ENCODE results near the gene LYSMD3.
A peak's percentile ranks its signal among the peaks of the same experiment; 100 is the strongest.

Gene LYSMD3

GRCh38 chr5:90528601-90529193, 687 bp downstream of the LYSMD3 start:
- Mint-ChIP-seq H3K4me1 (peaks cover 23% of the 10 kb centered on the region), H3K4me3 (peak overlapping the region; percentile 91 to 97), H3K27me3 (peaks cover 16% of the 10 kb centered on the region), H3K27ac (peak overlapping the region; percentile 33 to 99), H3K9me3 (no peaks in the 10 kb centered on the region)
- ATAC-seq, result peak; percentile 21
- peak in 1 of 2 donors; percentile 7 for DNase-seq

GRCh38 chr5:90519081-90519480, 10.3 kb downstream of the LYSMD3 start:
- DNase-seq (no peak), ATAC-seq (no peak)
- Mint-ChIP-seq H3K9me3 (no peaks in the 10 kb centered on the region), H3K4me1 (peaks cover 10% of the 10 kb centered on the region), H3K4me3 (no peak overlapping the region), H3K27ac (no peak overlapping the region), H3K27me3 (no peaks in the 10 kb centered on the region)

- H3K9me3 Mint-ChIP-seq, result no peaks in the 10 kb centered on the region
- DNase-seq (no peak), ATAC-seq (no peak)
Observed at GRCh38 chr5:90518661-90519060, 10.7 kb downstream of the LYSMD3 start.

GRCh38 chr5:90514520-90514919, 14.9 kb downstream of the LYSMD3 start:
- no peaks in the 10 kb centered on the region for H3K27me3 Mint-ChIP-seq
- no peak overlapping the region for H3K27ac Mint-ChIP-seq
- DNase-seq (no peak), ATAC-seq (no peak)
- H3K4me1 Mint-ChIP-seq, result peaks cover 10% of the 10 kb centered on the region
- no peaks in the 10 kb centered on the region for H3K9me3 Mint-ChIP-seq
- H3K4me3 Mint-ChIP-seq, result no peak overlapping the region

More at GRCh38 chr5:90518661-90519060, 10.7 kb downstream of the LYSMD3 start:
- H3K27ac Mint-ChIP-seq, result no peak overlapping the region
- H3K27me3 Mint-ChIP-seq, result no peaks in the 10 kb centered on the region
- H3K4me1 Mint-ChIP-seq, result peaks cover 10% of the 10 kb centered on the region
- no peak overlapping the region for H3K4me3 Mint-ChIP-seq

GRCh38 chr5:90510438-90510837, 18.9 kb downstream of the LYSMD3 start:
- Mint-ChIP-seq H3K9me3 (no peaks in the 10 kb centered on the region), H3K4me1 (peaks cover 6% of the 10 kb centered on the region), H3K4me3 (no peak overlapping the region), H3K27ac (no peak overlapping the region), H3K27me3 (no peaks in the 10 kb centered on the region)
- ATAC-seq (no peak), DNase-seq (no peak)

- no peak for ATAC-seq
- DNase-seq, result no peak
- Mint-ChIP-seq H3K4me1 (peaks cover 6% of the 10 kb centered on the region), H3K9me3 (no peaks in the 10 kb centered on the region), H3K27me3 (no peaks in the 10 kb centered on the region), H3K27ac (no peak overlapping the region), H3K4me3 (no peak overlapping the region)
Observed at GRCh38 chr5:90506221-90506620, 23.2 kb downstream of the LYSMD3 start.

GRCh38 chr5:90504743-90505142, 24.6 kb downstream of the LYSMD3 start:
- DNase-seq (no peak), ATAC-seq (no peak)
- H3K4me3 Mint-ChIP-seq, result no peak overlapping the region
- H3K27me3 Mint-ChIP-seq, result no peaks in the 10 kb centered on the region
- no peaks in the 10 kb centered on the region for H3K9me3 Mint-ChIP-seq
- H3K27ac Mint-ChIP-seq, result no peak overlapping the region
- peaks cover 6% of the 10 kb centered on the region for H3K4me1 Mint-ChIP-seq

GRCh38 chr5:90503596-90503995, 25.8 kb downstream of the LYSMD3 start:
- Mint-ChIP-seq H3K27me3 (no peaks in the 10 kb centered on the region), H3K4me3 (no peak overlapping the region), H3K4me1 (peaks cover 6% of the 10 kb centered on the region), H3K9me3 (no peaks in the 10 kb centered on the region), H3K27ac (no peak overlapping the region)
- no peak for DNase-seq
- no peak for ATAC-seq

GRCh38 chr5:90495146-90495545, 34.2 kb downstream of the LYSMD3 start:
- no peak for DNase-seq
- Mint-ChIP-seq H3K4me3 (no peak overlapping the region), H3K9me3 (peaks cover 0 to 5% of the 10 kb centered on the region in 2 donors), H3K4me1 (no peaks in the 10 kb centered on the region), H3K27me3 (no peaks in the 10 kb centered on the region), H3K27ac (no peak overlapping the region)
- ATAC-seq, result no peak

- Mint-ChIP-seq H3K9me3 (peaks cover 0 to 5% of the 10 kb centered on the region in 2 donors), H3K4me1 (no peaks in the 10 kb centered on the region), H3K27ac (no peak overlapping the region), H3K27me3 (no peaks in the 10 kb centered on the region), H3K4me3 (no peak overlapping the region)
- ATAC-seq (no peak), DNase-seq (no peak)
Observed at GRCh38 chr5:90494043-90494442, 35.3 kb downstream of the LYSMD3 start.

GRCh38 chr5:90488791-90489190, 40.6 kb downstream of the LYSMD3 start:
- Mint-ChIP-seq H3K27ac (no peak overlapping the region), H3K27me3 (no peaks in the 10 kb centered on the region), H3K4me1 (no peaks in the 10 kb centered on the region), H3K9me3 (peaks cover 0 to under 1% of the 10 kb centered on the region in 2 donors), H3K4me3 (no peak overlapping the region)
- ATAC-seq, result no peak
- no peak for DNase-seq

GRCh38 chr5:90484540-90484939, 44.8 kb downstream of the LYSMD3 start:
- H3K4me1 Mint-ChIP-seq, result no peaks in the 10 kb centered on the region
- DNase-seq (no peak), ATAC-seq (no peak)
- no peak overlapping the region for H3K4me3 Mint-ChIP-seq
- no peak overlapping the region for H3K27ac Mint-ChIP-seq
- no peaks in the 10 kb centered on the region for H3K9me3 Mint-ChIP-seq
- H3K27me3 Mint-ChIP-seq, result no peaks in the 10 kb centered on the region

- Mint-ChIP-seq H3K27me3 (no peaks in the 10 kb centered on the region), H3K4me1 (no peaks in the 10 kb centered on the region), H3K4me3 (no peak overlapping the region), H3K27ac (peak overlapping the region in 1 of 2 donors; percentile 71), H3K9me3 (no peaks in the 10 kb centered on the region)
- ATAC-seq (no peak), DNase-seq (no peak)
Observed at GRCh38 chr5:90483206-90483605, 46.2 kb downstream of the LYSMD3 start.

GRCh38 chr5:90480699-90481098, 48.7 kb downstream of the LYSMD3 start:
- H3K9me3 Mint-ChIP-seq, result no peaks in the 10 kb centered on the region
- no peaks in the 10 kb centered on the region for H3K27me3 Mint-ChIP-seq
- no peak for ATAC-seq
- no peak overlapping the region for H3K4me3 Mint-ChIP-seq
- H3K4me1 Mint-ChIP-seq, result peaks cover 20% of the 10 kb centered on the region
- H3K27ac Mint-ChIP-seq, result no peak overlapping the region
- no peak for DNase-seq

- no peak for ATAC-seq
- Mint-ChIP-seq H3K27me3 (no peaks in the 10 kb centered on the region), H3K27ac (no peak overlapping the region), H3K4me3 (no peak overlapping the region), H3K9me3 (no peaks in the 10 kb centered on the region), H3K4me1 (peaks cover 29% of the 10 kb centered on the region)
- DNase-seq, result no peak
Observed at GRCh38 chr5:90479611-90480385, 49.6 kb downstream of the LYSMD3 start.

GRCh38 chr5:90477621-90478215, 51.7 kb downstream of the LYSMD3 start:
- H3K9me3 Mint-ChIP-seq, result no peaks in the 10 kb centered on the region
- no peak overlapping the region for H3K4me3 Mint-ChIP-seq
- H3K27ac Mint-ChIP-seq, result no peak overlapping the region
- H3K4me1 Mint-ChIP-seq, result peaks cover 38% of the 10 kb centered on the region
- DNase-seq (no peak), ATAC-seq (no peak)
- no peaks in the 10 kb centered on the region for H3K27me3 Mint-ChIP-seq
